ENCODE results near the gene DCTPP1.
A peak's percentile ranks its signal among the peaks of the same experiment; 100 is the strongest.

Gene DCTPP1

GRCh38 chr16:30395992-30396585 lies 33.7 kb downstream of the DCTPP1 start:
- TF ChIP-seq CTCF (IDR thresholded peaks at IDR 0.05; ENCODE audit: low read depth, low read length, missing control alignments) = no peak
- Histone ChIP-seq H3K4me3 (ENCODE audit: low read depth, low read length) (peak overlapping the region; percentile 77), H3K36me3 (replicated peaks) (peaks cover 5% of the 10 kb centered on the region), H3K27me3 (replicated peaks) (no peaks in the 10 kb centered on the region), H3K27ac (no peak overlapping the region)
- in situ Hi-C loops (cut with HindIII; ENCODE audit: low pct_ligation_motif_present, low sequenced_read_pairs) = no loop called here
- DNase-seq = no peak

- in situ Hi-C loops (cut with HindIII; ENCODE audit: low pct_ligation_motif_present, low sequenced_read_pairs) = no loop called here
- TF ChIP-seq CTCF (IDR thresholded peaks at IDR 0.05; ENCODE audit: low read depth, low read length, missing control alignments) = no peak
- H3K27ac ChIP-seq = peak within 1 kb of the TSS; percentile 73
- peak; percentile 74 for DNase-seq
- H3K4me3 ChIP-seq (ENCODE audit: low read depth, low read length) = peak within 1 kb of the TSS; percentile 77
- H3K36me3 ChIP-seq (replicated peaks) = peaks cover 5% of the 10 kb centered on the region
- H3K27me3 ChIP-seq (replicated peaks) = no peaks in the 10 kb centered on the region
Observed at GRCh38 chr16:30395155-30395991, 34.5 kb downstream of the DCTPP1 start, which contains the start of gene ZNF48. TSS of gene ZNF48 (plus strand) at chr16:30395420. CDS start at chr16:30395795, 375 bp downstream.

- TF ChIP-seq CTCF (IDR thresholded peaks at IDR 0.05; ENCODE audit: low read depth, low read length, missing control alignments) = no peak
- in situ Hi-C loops (cut with HindIII; ENCODE audit: low pct_ligation_motif_present, low sequenced_read_pairs) = no loop called here
Observed at GRCh38 chr16:30394592-30395154, 35.2 kb downstream of the DCTPP1 start.

GRCh38 chr16:30383521-30383920 lies 46.3 kb downstream of the DCTPP1 start:
- no peak overlapping the region for H3K4me3 ChIP-seq (ENCODE audit: low read depth, low read length)
- in situ Hi-C loops (cut with HindIII; ENCODE audit: low pct_ligation_motif_present, low sequenced_read_pairs) = no loop called here

More at GRCh38 chr16:30394592-30395154, 35.2 kb downstream of the DCTPP1 start:
- Histone ChIP-seq H3K36me3 (replicated peaks) (peaks cover 5% of the 10 kb centered on the region), H3K4me3 (ENCODE audit: low read depth, low read length) (peak overlapping the region; percentile 77), H3K27ac (peak overlapping the region; percentile 73), H3K27me3 (replicated peaks) (no peaks in the 10 kb centered on the region)
- DNase-seq = peak; percentile 52

More at GRCh38 chr16:30383521-30383920, 46.3 kb downstream of the DCTPP1 start:
- Histone ChIP-seq H3K36me3 (replicated peaks) (no peaks in the 10 kb centered on the region), H3K27ac (no peak overlapping the region), H3K27me3 (replicated peaks) (no peaks in the 10 kb centered on the region)
- TF ChIP-seq CTCF (IDR thresholded peaks at IDR 0.05; ENCODE audit: low read depth, low read length, missing control alignments) = no peak
- no peak for DNase-seq
